OCI-LY3 (cell line): ENCODE measurements around the gene KIF1C.
A peak's percentile ranks its signal among the peaks of the same experiment; 100 is the strongest.

Source experiments
- H2AFZ ChIP-seq: fragments of 200-600, 300-600 bp; shearing (Covaris generic); 2 replicates; pipeline ENCODE4 v1.6.0; 2014; ENCODE audit warnings: antibody characterized with exemption, low read depth, low read length
- H3K27ac ChIP-seq: fragments of 200-600, 300-600 bp; sonication (generic); 2 replicates; pipeline ENCODE4 v1.5.1; 2014; ENCODE audit warnings: mild to moderate bottlenecking, low read length, moderate library complexity, mixed read lengths
- H3K27me3 ChIP-seq: fragments of 200-600, 300-600 bp; sonication (generic); 2 replicates; pipeline ENCODE4 v1.6.1; 2014; ENCODE audit warnings: low read depth, low read length, mixed read lengths
- H3K36me3 ChIP-seq: fragments of 200-600, 300-600 bp; sonication (generic); replicated peaks from 2 replicates; pipeline ENCODE3; 2014; ENCODE audit warnings: low read depth, low read length, mixed read lengths
- H3K4me1 ChIP-seq: fragments of 300-600, 200-600 bp; sonication (generic); 2 replicates; pipeline ENCODE4 v1.6.1; 2014; ENCODE audit warnings: low read length, mixed read lengths
- H3K4me2 ChIP-seq: fragments of 200-600, 300-600 bp; sonication (generic); 2 replicates; pipeline ENCODE4 v1.6.1; 2014; ENCODE audit warnings: low read length, mixed read lengths
- H3K4me3 ChIP-seq: fragments of 300-600, 200-600 bp; sonication (generic); 2 replicates; pipeline ENCODE4 v1.5.1; 2014; ENCODE audit warnings: antibody characterized with exemption, mild to moderate bottlenecking, low read length, moderate library complexity
- H3K79me2 ChIP-seq: fragments of 300-600, 200-600 bp; shearing (Covaris generic); 2 replicates; pipeline ENCODE4 v1.6.1; 2014; ENCODE audit warnings: mild to moderate bottlenecking, low read length, mixed read lengths
- H3K9ac ChIP-seq: fragments of 300-600, 200-600 bp; shearing (Covaris generic); 2 replicates; pipeline ENCODE4 v1.6.0; 2014; ENCODE audit warnings: mild to moderate bottlenecking, low read length, moderate library complexity
- H3K9me3 ChIP-seq: fragments of 200-600, 300-600 bp; shearing (Covaris generic); 2 replicates; pipeline ENCODE4 v1.6.1; 2014; ENCODE audit warnings: low read length, mixed read lengths; ENCODE audit not compliant: insufficient read depth
- H4K20me1 ChIP-seq: fragments of 200-600, 300-600 bp; sonication (generic); 2 replicates; pipeline ENCODE4 v1.6.1; 2016; ENCODE audit warnings: low read length, mixed read lengths; ENCODE audit not compliant: insufficient read depth
- EZH2phosphoT487 ChIP-seq: fragments of 200-600 bp; shearing (Covaris generic); IDR thresholded peaks from 2 replicates; pipeline ENCODE4 v1.6.1; 2018; ENCODE audit warnings: antibody characterized with exemption, mixed run types, low read depth
- TF ChIP-seq, protein P1 (sequence below): fragments of 200-600, 300-600 bp; sonication (generic); IDR thresholded peaks from 2 replicates; pipeline ENCODE4 v1.5.1; 2014; ENCODE audit warnings: antibody characterized with exemption, low read length, low read depth

Gene KIF1C

GRCh38 chr17:4997302-4998026 lies at the start of gene KIF1C, which contains the start of gene INCA1:
Gene KIF1C, plus strand, starts transcription at chr17:4997950. Its CDS starts 2,297 bp downstream, at chr17:5000247.
Gene INCA1, minus strand, starts transcription at chr17:4997522. Its CDS starts 3,085 bp downstream, at chr17:4994437.
- H3K9me3 ChIP-seq = no peaks in the 10 kb centered on the region
- peak within 1 kb of the TSS; percentile 70 for H3K27ac ChIP-seq
- no peak within 1 kb of the TSS for H2AFZ ChIP-seq
- H4K20me1 ChIP-seq = no peaks in the 10 kb centered on the region
- TF ChIP-seq EZH2phosphoT487 = no peak
- TF ChIP-seq, protein P1, sequence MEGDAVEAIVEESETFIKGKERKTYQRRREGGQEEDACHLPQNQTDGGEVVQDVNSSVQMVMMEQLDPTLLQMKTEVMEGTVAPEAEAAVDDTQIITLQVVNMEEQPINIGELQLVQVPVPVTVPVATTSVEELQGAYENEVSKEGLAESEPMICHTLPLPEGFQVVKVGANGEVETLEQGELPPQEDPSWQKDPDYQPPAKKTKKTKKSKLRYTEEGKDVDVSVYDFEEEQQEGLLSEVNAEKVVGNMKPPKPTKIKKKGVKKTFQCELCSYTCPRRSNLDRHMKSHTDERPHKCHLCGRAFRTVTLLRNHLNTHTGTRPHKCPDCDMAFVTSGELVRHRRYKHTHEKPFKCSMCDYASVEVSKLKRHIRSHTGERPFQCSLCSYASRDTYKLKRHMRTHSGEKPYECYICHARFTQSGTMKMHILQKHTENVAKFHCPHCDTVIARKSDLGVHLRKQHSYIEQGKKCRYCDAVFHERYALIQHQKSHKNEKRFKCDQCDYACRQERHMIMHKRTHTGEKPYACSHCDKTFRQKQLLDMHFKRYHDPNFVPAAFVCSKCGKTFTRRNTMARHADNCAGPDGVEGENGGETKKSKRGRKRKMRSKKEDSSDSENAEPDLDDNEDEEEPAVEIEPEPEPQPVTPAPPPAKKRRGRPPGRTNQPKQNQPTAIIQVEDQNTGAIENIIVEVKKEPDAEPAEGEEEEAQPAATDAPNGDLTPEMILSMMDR = no peak
- peak within 1 kb of the TSS; percentile 100 for H3K4me3 ChIP-seq
- peak within 1 kb of the TSS; percentile 99 for H3K9ac ChIP-seq
- H3K4me2 ChIP-seq = peak within 1 kb of the TSS; percentile 90
- H3K79me2 ChIP-seq = peaks cover 24% of the 10 kb centered on the region
- peaks cover 13% of the 10 kb centered on the region for H3K4me1 ChIP-seq
- no peaks in the 10 kb centered on the region for H3K27me3 ChIP-seq
- peaks cover 17% of the 10 kb centered on the region for H3K36me3 ChIP-seq

- H3K9me3 ChIP-seq = no peaks in the 10 kb centered on the region
- H3K4me3 ChIP-seq = peak within 1 kb of the TSS; percentile 99
- no peak within 1 kb of the TSS for H2AFZ ChIP-seq
- peak within 1 kb of the TSS; percentile 84 for H3K4me2 ChIP-seq
- H3K36me3 ChIP-seq = peaks cover 40% of the 10 kb centered on the region
- H3K4me1 ChIP-seq = peaks cover 39% of the 10 kb centered on the region
- H3K27me3 ChIP-seq = no peaks in the 10 kb centered on the region
- peaks cover 30% of the 10 kb centered on the region for H4K20me1 ChIP-seq
- TF ChIP-seq EZH2phosphoT487 = no peak
- TF ChIP-seq, protein P1 = no peak
- peak within 1 kb of the TSS; percentile 100 for H3K9ac ChIP-seq
- peaks cover 69% of the 10 kb centered on the region for H3K79me2 ChIP-seq
- H3K27ac ChIP-seq = peak within 1 kb of the TSS; percentile 100
Observed at GRCh38 chr17:4948166-4948930, 49.4 kb upstream of the KIF1C start, which contains the start of gene PFN1. Gene PFN1, minus strand, starts transcription at chr17:4948530. Its CDS starts 136 bp downstream, at chr17:4948394.

DNA sequence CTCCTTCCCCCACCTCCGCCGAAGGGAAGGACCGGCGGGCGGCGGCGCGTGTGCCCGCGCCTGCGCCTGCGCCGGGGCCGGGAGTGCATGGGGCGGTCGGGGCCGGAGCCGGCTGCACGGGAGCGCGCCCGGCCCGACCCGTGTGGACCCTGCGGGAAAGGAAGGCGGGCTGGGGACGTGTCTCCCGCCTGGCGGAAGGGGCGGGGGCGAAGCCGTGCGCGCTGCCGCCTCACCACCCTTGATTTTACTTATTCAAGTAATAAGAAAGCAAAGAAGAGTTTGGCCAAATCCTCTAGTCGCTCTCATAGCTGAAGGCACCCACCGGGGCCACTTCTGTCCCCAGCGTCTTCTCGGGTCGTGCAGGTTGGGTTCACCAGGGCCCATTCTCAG lies 48.8 kb upstream of the KIF1C start:
- H4K20me1 ChIP-seq = peaks cover 27% of the 10 kb centered on the region
- H3K4me3 ChIP-seq = peak overlapping the region; percentile 99
- no peaks in the 10 kb centered on the region for H3K9me3 ChIP-seq
- no peak overlapping the region for H2AFZ ChIP-seq
- TF ChIP-seq EZH2phosphoT487 = no peak
- TF ChIP-seq, protein P1 = no peak
- H3K4me2 ChIP-seq = peak overlapping the region; percentile 84
- H3K79me2 ChIP-seq = peaks cover 64% of the 10 kb centered on the region
- peak overlapping the region; percentile 100 for H3K27ac ChIP-seq
- peaks cover 38% of the 10 kb centered on the region for H3K4me1 ChIP-seq
- H3K9ac ChIP-seq = peak overlapping the region; percentile 100
- H3K27me3 ChIP-seq = no peaks in the 10 kb centered on the region
- H3K36me3 ChIP-seq = peaks cover 37% of the 10 kb centered on the region
